Keratinocyte (primary cell): ENCODE measurements around the gene SMIM45.
A peak's percentile ranks its signal among the peaks of the same experiment; 100 is the strongest.

ENCODE experiments used
- DNase-seq: peaks from one replicate; pipeline ENCODE4 v3.0.0-alpha.2; 2011; ENCODE audit warnings: low read depth, missing footprints, low spot score
- FAIRE-seq: peaks from 2 replicates; lab custom pipeline; 2011; peaks lifted over from hg19 to GRCh38; lab: Jason Lieb, UNC
- H2AFZ ChIP-seq: 2 replicates; pipeline ENCODE4 v1.6.0; 2012; ENCODE audit warnings: low read length, control low read depth, inconsistent platforms; ENCODE audit not compliant: control insufficient read depth
- H3K27ac ChIP-seq: 2 replicates; pipeline ENCODE4 v1.5.1; 2011; ENCODE audit warnings: low read length; ENCODE audit not compliant: control insufficient read depth, insufficient read depth
- H3K27me3 ChIP-seq: 3 replicates; pipeline ENCODE4 v1.6.0; 2011; ENCODE audit warnings: low read length; ENCODE audit not compliant: control insufficient read depth, insufficient read depth; ENCODE audit errors: extremely low read depth
- H3K36me3 ChIP-seq, 2 experiments: 2 replicates in 1 of 2; 3 replicates in 1 of 2; pipeline ENCODE4 v1.5.1; 2011; ENCODE audit warnings: low read length in 2 of 2, mild to moderate bottlenecking in 1 of 2; ENCODE audit not compliant: control insufficient read depth in 2 of 2, insufficient read depth in 2 of 2; ENCODE audit errors: extremely low read depth in 1 of 2
- H3K4me1 ChIP-seq: 3 replicates; pipeline ENCODE4 v1.5.1; 2011; ENCODE audit warnings: low read length; ENCODE audit not compliant: control insufficient read depth, insufficient read depth; ENCODE audit errors: extremely low read depth
- H3K4me2 ChIP-seq: 3 replicates; pipeline ENCODE4 v1.6.0; 2011; ENCODE audit warnings: low read depth, low read length; ENCODE audit not compliant: control insufficient read depth, insufficient read depth; ENCODE audit errors: extremely low read depth
- H3K4me3 ChIP-seq, 3 experiments: fragments of 200-600 bp in 1 of 3; sonication (generic) in 1 of 3; 2 replicates in 2 of 3; 3 replicates in 1 of 3; pipeline ENCODE4 v1.5.1; 2011 to 2016; ENCODE audit warnings: low read length in 3 of 3, mild to moderate bottlenecking in 3 of 3, control low read depth in 2 of 3, inconsistent platforms in 1 of 3, low read depth in 1 of 3, mixed read lengths in 1 of 3, mixed run types in 1 of 3, moderate library complexity in 1 of 3; ENCODE audit not compliant: control insufficient read depth in 2 of 3, insufficient read depth in 2 of 3; ENCODE audit errors: extremely low read depth in 1 of 3
- H3K79me2 ChIP-seq: 2 replicates; pipeline ENCODE4 v1.6.0; 2012; ENCODE audit warnings: low read length; ENCODE audit not compliant: control insufficient read depth, insufficient read depth
- H3K9ac ChIP-seq: 3 replicates; pipeline ENCODE4 v1.6.0; 2011; ENCODE audit warnings: low read length; ENCODE audit not compliant: control insufficient read depth, insufficient read depth; ENCODE audit errors: extremely low read depth
- H3K9me1 ChIP-seq: 3 replicates; pipeline ENCODE4 v1.6.0; 2011; ENCODE audit warnings: low read length; ENCODE audit not compliant: control insufficient read depth, insufficient read depth; ENCODE audit errors: extremely low read depth
- H3K9me3 ChIP-seq: 2 replicates; pipeline ENCODE4 v1.5.1; 2012; ENCODE audit warnings: low read depth, low read length; ENCODE audit not compliant: control insufficient read depth
- H4K20me1 ChIP-seq: 3 replicates; pipeline ENCODE4 v1.6.0; 2011; ENCODE audit warnings: low read length; ENCODE audit not compliant: control insufficient read depth, insufficient read depth; ENCODE audit errors: extremely low read depth
- EZH2 ChIP-seq: IDR thresholded peaks from one replicate; pipeline ENCODE4 v1.6.1; 2012; ENCODE audit warnings: inconsistent platforms, mild to moderate bottlenecking, low read length, moderate library complexity
- dilution Hi-C: fragments of 300-500 bp; cut with MboI; formaldehyde crosslinking; loops from one replicate; pipeline ENCODE4 v1.7.0; 2020; ENCODE audit warnings: low sequenced_read_pairs; ENCODE audit not compliant: extremely low pct_ligation_motif_present
- TF ChIP-seq, protein P1 (sequence below), 3 experiments: IDR thresholded peaks in 1 of 3; conservative IDR thresholded peaks in 1 of 3; optimal IDR thresholded peaks in 1 of 3; 2 replicates in 2 of 3; 3 replicates in 1 of 3; pipeline versions ENCODE3 to v1.5.1; 2011; ENCODE audit warnings: low read length in 3 of 3, mild to moderate bottlenecking in 3 of 3, moderate library complexity in 2 of 3, control low read depth in 1 of 3, inconsistent platforms in 1 of 3; ENCODE audit not compliant: insufficient read depth in 2 of 3; ENCODE audit errors: extremely low read depth in 1 of 3

SMIM45 gene

DNA sequence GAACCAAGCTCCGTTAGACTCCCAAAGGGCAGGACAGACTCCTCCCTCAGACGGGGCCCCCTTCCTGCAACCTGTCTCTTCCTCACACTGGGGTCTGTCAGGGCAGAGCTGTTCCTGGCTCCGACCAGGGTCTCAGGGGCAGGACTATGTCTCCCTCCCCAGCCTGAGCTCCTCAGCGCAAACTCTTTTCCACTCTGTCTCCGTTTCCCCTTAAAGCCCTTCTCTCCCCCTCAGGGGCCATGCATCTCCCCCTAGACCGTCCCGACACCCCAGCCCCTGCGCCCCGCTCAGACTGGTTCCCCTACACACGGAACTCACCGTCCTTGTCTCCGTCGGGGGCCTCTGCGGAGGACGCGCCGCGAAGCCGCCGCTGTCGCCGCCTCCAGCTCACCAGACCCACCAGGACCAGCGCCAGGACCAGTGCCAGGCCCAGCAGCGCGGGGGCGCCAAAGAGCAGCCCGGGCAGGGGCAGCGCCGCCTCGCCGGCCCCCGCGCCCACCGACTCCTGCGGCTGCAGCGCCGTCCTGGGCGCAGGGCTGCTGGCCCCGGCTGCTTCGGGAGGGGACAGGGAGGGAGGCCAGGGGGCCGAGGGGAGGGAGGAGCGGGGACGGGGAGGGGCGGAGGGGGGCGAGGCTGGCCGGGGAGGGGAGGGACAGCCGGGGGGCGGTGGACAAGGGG lies 26.0 kb upstream of the SMIM45 start:
- DNase-seq: no peak
- dilution Hi-C loops: no loop called here
- Histone ChIP-seq H3K36me3 (no peaks in the 10 kb centered on the region), H4K20me1 (no peaks in the 10 kb centered on the region), H3K4me3 (peak overlapping the region; percentile 26 to 46 (median 29)), H3K4me1 (peaks cover 2% of the 10 kb centered on the region), H3K9ac (peak overlapping the region; percentile 22), H3K9me1 (no peaks in the 10 kb centered on the region), H3K27me3 (peaks cover 22% of the 10 kb centered on the region), H3K27ac (no peak overlapping the region), H3K4me2 (peak overlapping the region; percentile 69), H2AFZ (peak overlapping the region; percentile 43), H3K9me3 (no peaks in the 10 kb centered on the region), H3K79me2 (no peaks in the 10 kb centered on the region)
- TF ChIP-seq, protein P1, sequence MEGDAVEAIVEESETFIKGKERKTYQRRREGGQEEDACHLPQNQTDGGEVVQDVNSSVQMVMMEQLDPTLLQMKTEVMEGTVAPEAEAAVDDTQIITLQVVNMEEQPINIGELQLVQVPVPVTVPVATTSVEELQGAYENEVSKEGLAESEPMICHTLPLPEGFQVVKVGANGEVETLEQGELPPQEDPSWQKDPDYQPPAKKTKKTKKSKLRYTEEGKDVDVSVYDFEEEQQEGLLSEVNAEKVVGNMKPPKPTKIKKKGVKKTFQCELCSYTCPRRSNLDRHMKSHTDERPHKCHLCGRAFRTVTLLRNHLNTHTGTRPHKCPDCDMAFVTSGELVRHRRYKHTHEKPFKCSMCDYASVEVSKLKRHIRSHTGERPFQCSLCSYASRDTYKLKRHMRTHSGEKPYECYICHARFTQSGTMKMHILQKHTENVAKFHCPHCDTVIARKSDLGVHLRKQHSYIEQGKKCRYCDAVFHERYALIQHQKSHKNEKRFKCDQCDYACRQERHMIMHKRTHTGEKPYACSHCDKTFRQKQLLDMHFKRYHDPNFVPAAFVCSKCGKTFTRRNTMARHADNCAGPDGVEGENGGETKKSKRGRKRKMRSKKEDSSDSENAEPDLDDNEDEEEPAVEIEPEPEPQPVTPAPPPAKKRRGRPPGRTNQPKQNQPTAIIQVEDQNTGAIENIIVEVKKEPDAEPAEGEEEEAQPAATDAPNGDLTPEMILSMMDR (optimal IDR thresholded peaks at IDR 0.05 in 1 of 3, IDR thresholded peaks at IDR 0.05 in 1 of 3, conservative IDR thresholded peaks at IDR 0.05 in 1 of 3; ENCODE audit: extremely low read depth in 1 of 3, insufficient read depth in 2 of 3, low read length in 3 of 3): peak in 2 of 3 experiments; percentile 81 to 83
- TF ChIP-seq EZH2: no peak
- FAIRE-seq: no peak

DNA sequence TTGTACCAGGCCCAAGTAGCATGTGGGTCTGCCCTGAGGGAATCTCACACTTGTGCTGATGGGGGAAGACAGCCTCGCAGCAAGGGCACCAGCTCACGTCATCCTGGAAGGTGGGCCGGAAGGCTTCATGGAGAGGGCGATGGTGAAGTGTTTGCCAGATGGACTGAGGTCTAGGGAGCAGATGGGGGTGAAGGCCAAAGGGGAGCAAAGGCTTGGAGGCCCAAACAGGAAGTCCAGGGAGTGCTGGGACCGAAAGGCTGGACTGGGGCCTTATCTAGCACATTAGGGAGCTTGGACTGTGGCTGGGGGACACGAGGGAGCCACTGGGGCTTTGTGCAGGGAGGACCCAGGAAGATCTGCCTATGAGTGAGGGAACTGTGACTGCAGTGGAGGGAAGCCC lies 24.1 kb upstream of the SMIM45 start:
- Histone ChIP-seq H2AFZ (no peak overlapping the region), H3K4me3 (no peak overlapping the region), H3K9me3 (no peaks in the 10 kb centered on the region), H3K36me3 (no peaks in the 10 kb centered on the region), H4K20me1 (no peaks in the 10 kb centered on the region), H3K27me3 (peaks cover 20% of the 10 kb centered on the region), H3K27ac (no peak overlapping the region), H3K9me1 (no peaks in the 10 kb centered on the region), H3K79me2 (no peaks in the 10 kb centered on the region), H3K4me2 (no peak overlapping the region), H3K9ac (no peak overlapping the region), H3K4me1 (peaks cover 2% of the 10 kb centered on the region)
- no peak for FAIRE-seq
- TF ChIP-seq, protein P1 (optimal IDR thresholded peaks at IDR 0.05 in 1 of 3, IDR thresholded peaks at IDR 0.05 in 1 of 3, conservative IDR thresholded peaks at IDR 0.05 in 1 of 3; ENCODE audit: extremely low read depth in 1 of 3, insufficient read depth in 2 of 3, low read length in 3 of 3): no peak
- no peak for TF ChIP-seq EZH2
- dilution Hi-C loops: no loop called here
- DNase-seq: no peak
